Upper lobe of left lung (tissue), 6 donors: ENCODE results near the gene GABPA. TPM values are rescaled to one million over a fixed set of nuclear protein-coding genes. Genes with fewer than 3 reads are reported as not detected.
A peak's percentile ranks its signal among the peaks of the same experiment; 100 is the strongest.
"Not testable (repeated sequence)": the region's sequence is repeated elsewhere in the genome, so short reads cannot be mapped to it uniquely, and the experiment has no call there.

Experiments used
- ATAC-seq, 2 donors: fragments of 200-7000 bp; cut with Tn5 transposase; one replicate each; pipeline ENCODE4 v1.9.1; 2022; ENCODE audit warnings: mild to moderate bottlenecking in 2 of 2, moderate library complexity in 2 of 2; ENCODE audit not compliant: low FRiP score in 2 of 2
- DNase-seq, 2 donors: peaks; one replicate each; pipeline ENCODE4 v3.0.0-alpha.2; 2019 to 2020
- H3K27ac ChIP-seq, 4 donors: fragments of 200-600 bp; sonication (generic); one replicate each; pipeline ENCODE4 v1.5.1; 2016 to 2019
- H3K27me3 ChIP-seq, 4 donors: fragments of 200-600 bp; sonication (generic); one replicate each; pipeline ENCODE4 v1.5.1; 2017 to 2019
- H3K36me3 ChIP-seq, 4 donors: fragments of 200-600 bp; sonication (generic); one replicate each; pipeline ENCODE4 v1.5.1; 2016 to 2019
- H3K4me1 ChIP-seq, 4 donors: fragments of 200-600 bp; sonication (generic); one replicate each; pipeline ENCODE4 v1.5.1; 2018 to 2019
- H3K4me3 ChIP-seq, 4 donors: fragments of 200-600 bp; sonication (generic); one replicate each; pipeline ENCODE4 v1.5.1; 2017 to 2019; ENCODE audit warnings: mild to moderate bottlenecking in 2 of 4, moderate library complexity in 1 of 4
- H3K9me3 ChIP-seq, 4 donors: fragments of 200-600 bp; sonication (generic); one replicate each; pipeline ENCODE4 v1.5.1; 2018 to 2019
- CTCF ChIP-seq, 6 experiments: fragments of 450-650 bp in 4 of 6; fragments of 200-600 bp in 2 of 6; sonication (generic) in 2 of 6; IDR thresholded peaks; one replicate each; pipeline ENCODE4 v1.5.1; 2016 to 2019; ENCODE audit warnings: antibody characterized with exemption in 6 of 6
- EP300 ChIP-seq, 4 donors: sonication (generic); formaldehyde crosslinking; IDR thresholded peaks; one replicate each; pipeline ENCODE4 v1.5.1; 2017; ENCODE audit warnings: antibody characterized with exemption in 4 of 4, control low read depth in 2 of 4
- POLR2A ChIP-seq, 4 donors: fragments of 450-650 bp; IDR thresholded peaks; one replicate each; pipeline ENCODE4 v1.5.1; 2016 to 2017; ENCODE audit warnings: antibody characterized with exemption in 4 of 4, mild to moderate bottlenecking in 2 of 4
- POLR2AphosphoS5 ChIP-seq, 2 donors: sonication (generic); formaldehyde crosslinking; IDR thresholded peaks; one replicate each; pipeline ENCODE4 v1.5.1; 2017; ENCODE audit warnings: antibody characterized with exemption in 2 of 2
- WGBS, 2 donors: methylation state at CpG; one replicate each; pipeline ENCODE4 v1.1.5; 2017 to 2018; 5-methylcytosine and 5-hydroxymethylcytosine counted together
- total RNA-seq, 6 donors: library from RNA; depleted of rRNA in 4 of 6; stranded (reverse); fragments of >200 nt in 4 of 6; gene quantifications; one replicate each; pipeline versions ENCODE4 v1.1.0 to v1.2.1, GENCODE V29; 2016 to 2021
- donor health status: DM: no; HTN: no; CAD: no; lungs with moderate emphysema.
- donor health status: DM: no; HTN: yes; CAD: no; lungs with severe emphysema.

Gene GABPA
- total RNA-seq, 6 donors from 2014 or later = 10.0 to 31.6 (median 18.6) TPM

GRCh38 chr21:25691976-25692375 is 42.8 kb upstream of the GABPA start:
- TF ChIP-seq POLR2AphosphoS5 (IDR thresholded peaks at IDR 0.05) = peak in 1 of 2 donors; percentile 43
- no peak for TF ChIP-seq CTCF (IDR thresholded peaks at IDR 0.05)
- Histone ChIP-seq H3K27ac (peak overlapping the region in 3 of 4 donors; percentile 27 to 42 (median 33)), H3K27me3 (no peaks in the 10 kb centered on the region), H3K4me1 (peaks cover 0 to 13% (median 5%) of the 10 kb centered on the region in 4 donors), H3K36me3 (peaks cover 0 to 7% (median 0%) of the 10 kb centered on the region in 4 donors), H3K9me3 (no peaks in the 10 kb centered on the region), H3K4me3 (no peak overlapping the region)
- 55 to 65% methylated on average over 3 of the region's 3 CpGs for WGBS, 2 donors
- peak; percentile 26 to 38 for DNase-seq
- peak in 1 of 2 donors; percentile 40 for ATAC-seq

GRCh38 chr21:25695461-25695860 is 39.3 kb upstream of the GABPA start:
- H3K36me3 ChIP-seq, H3K9me3 ChIP-seq, H3K4me1 ChIP-seq, H3K4me3 ChIP-seq, H3K27me3 ChIP-seq, H3K27ac ChIP-seq, ATAC-seq: not testable (repeated sequence)
- WGBS, 2 donors = 98 to 100% methylated on average over 2 to 25 of the region's 36 CpGs
- DNase-seq = peak in 1 of 2 donors; percentile 79

DNA sequence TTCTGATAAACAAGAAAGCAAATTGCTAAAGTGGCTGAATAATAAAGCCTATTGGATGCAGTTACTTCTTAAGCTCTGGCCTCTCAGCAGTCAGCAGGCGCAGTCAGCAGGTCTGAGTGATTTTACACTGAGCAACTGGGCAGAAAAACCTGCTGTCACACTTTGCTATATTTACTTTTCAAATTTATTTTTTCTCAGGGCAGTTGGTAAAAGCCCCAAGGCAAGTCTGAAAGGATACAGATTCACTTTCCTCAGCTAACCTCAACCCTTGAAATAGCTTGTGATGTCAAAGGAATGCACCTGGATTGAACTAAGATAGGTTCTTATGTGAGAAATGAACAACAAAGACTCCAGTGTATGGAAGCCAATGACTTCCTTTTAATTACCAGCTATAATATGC is 34.0 kb upstream of the GABPA start:
- H3K27ac ChIP-seq = peak overlapping the region in 2 of 4 donors; percentile 20 to 82
- TF ChIP-seq CTCF (IDR thresholded peaks at IDR 0.05) (no peak), POLR2A (IDR thresholded peaks at IDR 0.05) (no peak), POLR2AphosphoS5 (IDR thresholded peaks at IDR 0.05) (no peak), EP300 (IDR thresholded peaks at IDR 0.05) (no peak)
- H3K27me3 ChIP-seq = no peaks in the 10 kb centered on the region
- peaks cover 0 to 8% (median 0%) of the 10 kb centered on the region in 4 donors for H3K4me1 ChIP-seq
- H3K36me3 ChIP-seq = no peaks in the 10 kb centered on the region
- no peak overlapping the region for H3K4me3 ChIP-seq
- 96 to 97% methylated on average over 1 of the region's 1 CpG for WGBS, 2 donors
- ATAC-seq (no peak), DNase-seq (no peak)
- no peaks in the 10 kb centered on the region for H3K9me3 ChIP-seq

- TF ChIP-seq POLR2AphosphoS5 (IDR thresholded peaks at IDR 0.05) = no peak
- TF ChIP-seq EP300 (IDR thresholded peaks at IDR 0.05) = no peak
- no peak for TF ChIP-seq CTCF (IDR thresholded peaks at IDR 0.05)
- TF ChIP-seq POLR2A (IDR thresholded peaks at IDR 0.05) = no peak
- H3K9me3 ChIP-seq = no peaks in the 10 kb centered on the region
- no peaks in the 10 kb centered on the region for H3K36me3 ChIP-seq
- DNase-seq (no peak), ATAC-seq (no peak)
- WGBS, 2 donors = 44 to 59% methylated on average over 4 of the region's 4 CpGs
- peak overlapping the region in 3 of 4 donors; percentile 20 to 82 (median 70) for H3K27ac ChIP-seq
- H3K4me1 ChIP-seq = peaks cover 0 to 8% (median 0%) of the 10 kb centered on the region in 4 donors
- H3K27me3 ChIP-seq = no peaks in the 10 kb centered on the region
- H3K4me3 ChIP-seq = no peak overlapping the region
Measured at GRCh38 chr21:25701529-25701928, 33.2 kb upstream of the GABPA start.

- TF ChIP-seq POLR2AphosphoS5 (IDR thresholded peaks at IDR 0.05) (no peak), CTCF (IDR thresholded peaks at IDR 0.05) (peak; percentile 48 to 76 (median 66)), POLR2A (IDR thresholded peaks at IDR 0.05) (no peak)
- peak in 1 of 2 donors; percentile 25 for DNase-seq
- WGBS, 2 donors = 57 to 64% methylated on average over 7 of the region's 7 CpGs
- H3K9me3 ChIP-seq = no peaks in the 10 kb centered on the region
- peak in 1 of 2 donors; percentile 59 for ATAC-seq
- no peaks in the 10 kb centered on the region for H3K4me1 ChIP-seq
- H3K27ac ChIP-seq = no peak overlapping the region
- no peak overlapping the region for H3K4me3 ChIP-seq
- no peaks in the 10 kb centered on the region for H3K36me3 ChIP-seq
- H3K27me3 ChIP-seq = no peaks in the 10 kb centered on the region
Measured at GRCh38 chr21:25708467-25709065, 26.2 kb upstream of the GABPA start.
